ENCODE data around the gene STC2.

The STC2 gene

DNA sequence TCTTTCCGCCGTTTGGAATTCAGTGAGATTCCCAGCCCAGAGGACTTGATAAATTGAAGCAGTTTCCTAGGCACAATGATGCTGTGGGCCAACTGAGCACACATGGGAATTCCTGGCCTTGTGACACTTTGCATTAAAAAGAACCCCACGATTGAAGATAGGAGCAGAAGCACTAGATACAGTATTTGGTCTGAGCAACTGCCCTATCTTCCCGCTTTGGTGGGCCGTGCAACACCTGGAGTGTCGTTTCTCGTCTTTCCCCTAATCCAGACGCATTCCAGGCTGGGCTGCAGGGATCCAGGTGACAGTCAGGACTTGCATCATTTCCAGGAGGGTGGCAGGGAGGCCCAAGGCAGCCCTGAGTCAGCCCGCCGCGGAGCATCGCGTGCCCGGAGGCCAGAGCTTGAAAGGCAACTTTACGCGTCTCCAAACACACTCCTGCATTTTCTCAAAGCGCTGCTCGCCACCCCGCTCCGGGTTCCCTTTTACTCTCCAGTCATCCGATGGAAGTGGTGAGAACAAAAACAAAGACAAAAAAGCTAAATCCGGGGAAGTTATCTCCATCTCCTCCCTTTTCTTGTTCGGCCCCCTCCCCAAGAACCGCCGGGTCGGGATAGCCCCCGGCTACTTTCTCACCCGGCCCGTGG is 753 bp upstream of the STC2 start:
- peak; percentile 76 for DNase-seq (ENCODE audit: low spot score)

DNA sequence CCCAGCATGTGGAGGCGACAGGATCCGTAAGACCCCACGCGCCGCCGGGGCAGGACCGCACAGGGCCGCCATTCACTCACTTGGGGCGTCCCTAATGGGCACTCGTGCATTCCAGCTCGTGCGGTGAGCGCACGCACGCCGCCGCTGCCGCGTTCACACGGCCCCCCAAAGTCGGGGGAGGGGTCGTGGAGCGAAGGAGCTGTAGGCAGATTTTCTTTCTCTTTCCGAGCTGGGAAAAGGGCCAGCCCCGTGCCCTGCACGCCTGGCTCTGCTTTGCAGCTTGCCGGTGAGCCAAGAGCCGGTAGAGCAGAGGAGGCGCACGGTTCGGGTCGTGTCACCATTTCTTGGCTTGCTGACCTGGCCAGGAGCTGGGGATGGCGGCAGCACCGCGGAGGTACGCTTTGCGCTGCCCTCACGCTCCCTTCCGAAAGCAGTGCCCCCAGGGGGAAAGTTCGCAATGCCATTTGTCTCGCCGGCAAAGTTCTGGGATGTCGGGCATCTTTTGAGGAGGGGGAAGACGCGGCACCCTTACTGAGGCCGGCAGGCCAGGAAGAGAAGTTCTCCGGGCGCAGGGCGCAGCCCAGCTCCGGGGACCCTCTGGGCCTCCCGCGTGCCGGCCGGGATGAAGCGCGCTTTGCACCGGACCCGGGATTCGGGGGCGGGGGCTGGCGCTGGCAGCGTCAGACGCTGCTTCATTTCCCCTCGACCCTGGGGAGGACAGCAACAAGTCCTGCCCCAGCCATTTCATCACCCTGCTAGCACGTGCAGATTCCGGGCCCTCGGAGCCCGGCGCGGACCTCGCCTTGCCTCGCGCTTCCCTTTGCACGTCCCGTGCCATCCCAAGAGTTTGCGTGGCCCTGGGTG is 898 bp downstream of the STC2 start:
- peak; percentile 52 for DNase-seq (ENCODE audit: low spot score)

DNA sequence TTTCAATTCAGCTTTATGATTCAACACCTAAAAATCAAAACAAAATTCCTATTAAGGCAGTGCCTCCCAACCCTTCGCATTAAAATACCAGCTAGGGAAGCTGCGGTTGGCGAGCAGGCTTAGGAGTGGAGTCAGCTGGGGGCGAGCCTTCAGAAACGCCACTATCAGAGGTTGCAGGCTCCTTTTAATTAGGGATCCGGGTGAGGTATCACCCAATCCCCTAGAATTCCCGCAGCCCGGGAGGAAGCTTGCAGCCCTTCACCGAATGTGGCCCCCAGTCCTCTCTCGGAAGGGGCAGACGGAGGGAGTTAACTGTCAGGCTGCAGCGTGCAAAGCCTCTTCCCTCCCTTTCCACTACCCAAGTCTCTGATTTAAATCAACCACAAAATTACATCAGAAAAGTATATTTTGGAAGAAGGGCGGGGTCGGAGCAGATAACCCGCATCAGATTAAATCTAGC is 1.7 kb downstream of the STC2 start:
- DNase-seq (ENCODE audit: low spot score), result peak; percentile 80

DNA sequence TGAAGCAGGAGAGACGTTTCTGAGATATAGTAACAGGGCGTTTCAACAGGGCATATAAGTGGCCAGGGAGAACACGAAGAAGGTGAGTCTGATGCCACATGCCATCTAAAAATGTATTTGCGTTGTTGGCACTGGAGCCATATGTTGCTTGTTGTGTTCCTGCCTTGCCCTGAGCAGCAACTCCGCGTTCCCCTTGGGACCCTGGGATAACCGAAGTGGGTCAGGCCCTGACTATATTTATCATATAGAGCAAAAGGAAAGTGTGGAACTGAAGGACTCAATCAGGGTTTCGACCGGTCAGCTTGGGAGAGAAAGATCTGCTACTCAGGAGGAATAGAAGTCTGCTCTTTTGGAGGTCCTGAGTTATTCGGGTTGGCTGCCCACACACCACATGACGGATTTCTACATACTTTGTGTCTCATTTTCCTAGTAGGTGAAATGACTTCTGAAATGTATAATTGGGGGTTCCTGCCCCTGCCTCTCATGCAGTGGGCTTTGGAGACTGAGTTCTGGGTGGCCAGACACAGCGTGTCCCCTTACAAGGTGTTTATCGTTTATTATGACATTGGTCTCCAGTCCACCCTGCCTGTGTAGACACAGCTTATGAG is 3.0 kb downstream of the STC2 start:
- no peak for DNase-seq (ENCODE audit: low spot score)

DNA sequence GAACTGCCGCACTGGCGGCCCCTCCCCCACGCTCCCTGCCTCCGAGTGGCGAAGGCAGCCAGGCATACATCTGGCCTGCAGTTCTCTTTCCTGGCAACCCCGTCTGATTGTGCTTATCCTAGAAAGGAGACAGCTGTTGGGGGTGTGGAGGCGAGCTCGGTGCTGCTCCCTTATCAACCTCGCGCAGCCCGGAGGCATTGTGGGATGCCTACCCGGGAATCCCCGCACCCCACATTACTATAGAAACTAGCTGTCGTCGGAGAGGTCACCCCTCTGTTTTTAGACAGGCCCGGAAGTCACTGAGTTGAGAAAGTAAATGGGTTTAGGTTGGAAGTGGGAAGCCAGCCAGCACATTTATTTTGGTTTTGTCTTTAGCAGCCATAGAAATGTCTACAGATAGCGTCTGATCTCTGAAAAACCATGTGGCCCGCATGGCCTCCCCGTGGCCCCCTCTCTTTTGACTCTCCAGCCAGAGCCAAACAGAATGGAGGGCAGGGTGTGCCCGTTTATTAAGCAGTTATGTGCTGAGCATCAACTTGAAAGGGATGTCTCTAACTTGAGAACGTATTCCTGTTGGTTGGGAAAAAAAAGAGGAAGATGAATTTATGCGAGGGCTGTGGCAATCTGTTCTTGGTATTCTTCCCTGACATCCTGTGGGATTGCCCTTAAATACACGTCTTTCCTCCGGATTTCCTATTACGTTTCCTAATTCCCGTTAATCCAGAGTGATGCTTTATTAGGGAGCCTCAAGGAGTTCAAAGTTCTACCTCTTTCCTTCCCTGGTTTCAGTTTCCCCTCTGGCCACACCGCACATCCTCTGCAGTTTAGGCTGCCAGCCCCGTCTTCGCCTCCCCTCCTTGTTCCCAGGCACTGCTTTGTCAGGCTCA is 3.9 kb downstream of the STC2 start:
- peak; percentile 73 for DNase-seq (ENCODE audit: low spot score)

DNA sequence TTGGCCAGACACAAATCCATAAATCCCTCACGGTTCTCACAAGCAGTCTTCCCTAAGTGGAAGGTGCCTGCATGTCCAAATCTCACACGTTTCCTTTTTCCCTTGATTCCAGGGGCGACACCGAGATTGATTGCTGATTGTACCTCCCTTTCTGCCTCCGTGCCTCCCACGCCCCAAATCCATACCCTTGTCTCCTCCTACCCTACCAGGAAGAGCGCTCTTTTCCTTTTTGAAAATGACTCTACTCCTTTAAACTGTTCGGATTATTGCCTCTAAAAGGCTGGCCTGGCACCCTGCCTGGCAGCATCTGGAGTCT is 4.5 kb downstream of the STC2 start:
- DNase-seq (ENCODE audit: low spot score), result no peak

DNA sequence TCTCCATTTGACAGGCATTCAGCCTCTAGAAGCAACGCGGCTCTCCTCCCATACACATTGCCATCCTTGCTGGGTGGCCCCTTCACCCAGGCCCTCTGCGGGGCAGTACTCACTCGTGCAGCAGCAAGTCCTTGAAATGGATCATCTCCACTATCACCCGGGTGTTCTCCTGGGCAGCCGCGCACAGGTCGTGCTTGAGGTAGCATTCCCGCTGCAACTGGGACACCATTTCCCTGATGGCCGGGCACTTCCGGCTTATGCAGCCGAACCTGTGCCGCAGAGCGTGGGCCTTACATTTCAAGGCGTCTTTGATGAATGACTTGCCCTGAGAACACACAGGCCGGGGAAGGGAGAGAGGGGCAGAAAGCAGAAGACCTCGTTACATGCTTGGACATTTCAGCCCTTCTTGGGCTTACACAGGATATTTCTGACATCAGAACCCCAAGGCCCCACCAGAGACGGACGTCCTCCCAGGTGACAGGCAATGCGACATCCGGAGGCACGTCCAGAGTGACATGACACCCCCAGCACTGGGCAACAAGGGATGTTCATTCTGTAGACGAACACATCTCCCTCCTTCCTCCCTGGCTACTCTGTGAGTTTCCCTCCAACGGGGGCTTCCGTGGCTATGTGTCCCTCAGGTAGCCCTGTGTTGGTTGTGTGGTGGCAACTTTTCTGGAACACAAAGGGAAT is 5.0 kb downstream of the STC2 start:
- no peak for DNase-seq (ENCODE audit: low spot score)

DNA sequence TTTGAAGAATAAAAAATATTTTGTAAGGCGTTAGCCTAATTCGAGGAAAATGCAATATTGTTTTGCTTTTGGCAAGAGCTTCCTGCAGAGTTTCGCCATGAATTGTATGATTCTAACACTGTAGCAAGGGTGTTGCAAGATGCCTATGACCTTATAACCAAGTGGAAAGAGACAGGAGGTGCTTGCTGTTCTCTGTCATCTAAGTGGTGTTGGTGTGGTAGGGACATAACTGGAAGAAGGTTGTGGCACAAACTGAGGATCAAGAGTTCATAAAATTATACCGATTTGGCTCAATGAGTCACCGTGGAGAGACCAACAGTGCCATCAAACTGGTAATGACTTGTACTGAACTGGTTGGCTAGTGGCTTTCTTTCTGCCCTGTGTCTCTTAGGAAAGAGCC is 6.3 kb downstream of the STC2 start:
- DNase-seq (ENCODE audit: low spot score), result peak; percentile 39

DNA sequence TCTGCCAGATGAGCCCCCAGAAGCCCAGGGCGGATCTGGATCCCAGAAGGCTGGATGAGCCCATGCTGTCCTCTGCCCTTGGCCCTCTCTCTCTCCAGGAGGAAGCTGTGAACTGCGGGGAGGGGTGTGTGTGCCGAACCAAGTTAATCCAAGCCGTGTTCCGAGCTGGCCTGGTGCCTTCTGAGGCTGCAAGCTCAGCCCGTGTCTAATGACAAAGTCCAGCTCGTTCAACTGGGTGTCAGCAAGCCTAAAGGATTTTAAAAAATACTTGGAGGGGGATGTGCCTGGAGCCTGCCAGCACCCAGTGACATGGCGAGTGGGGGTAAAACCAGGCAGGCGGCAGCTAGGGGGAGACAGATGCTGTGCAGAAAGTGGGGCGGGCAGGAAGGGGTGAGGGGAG is 8.0 kb downstream of the STC2 start:
- DNase-seq (ENCODE audit: low spot score), result no peak

DNA sequence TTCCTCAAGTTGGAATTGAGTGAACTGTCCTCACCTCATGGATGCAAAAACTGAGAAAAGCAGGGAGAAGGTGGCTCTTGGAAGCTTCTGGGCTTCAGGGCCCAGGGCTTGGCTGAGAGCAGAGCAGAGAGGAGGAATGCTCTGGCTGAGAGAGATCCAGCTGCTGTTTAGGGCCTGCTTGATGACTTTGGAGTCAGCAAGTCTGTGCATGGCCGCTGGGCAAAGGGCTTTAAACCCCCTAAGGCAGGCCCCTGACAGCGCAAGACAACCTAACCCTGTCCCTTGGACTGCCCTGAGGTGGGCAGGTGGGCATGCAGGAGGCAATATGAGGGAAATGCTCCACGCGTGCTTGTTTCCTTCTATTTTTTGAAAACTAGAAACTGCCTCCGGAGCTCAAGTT is 8.6 kb downstream of the STC2 start:
- no peak for DNase-seq (ENCODE audit: low spot score)

DNA sequence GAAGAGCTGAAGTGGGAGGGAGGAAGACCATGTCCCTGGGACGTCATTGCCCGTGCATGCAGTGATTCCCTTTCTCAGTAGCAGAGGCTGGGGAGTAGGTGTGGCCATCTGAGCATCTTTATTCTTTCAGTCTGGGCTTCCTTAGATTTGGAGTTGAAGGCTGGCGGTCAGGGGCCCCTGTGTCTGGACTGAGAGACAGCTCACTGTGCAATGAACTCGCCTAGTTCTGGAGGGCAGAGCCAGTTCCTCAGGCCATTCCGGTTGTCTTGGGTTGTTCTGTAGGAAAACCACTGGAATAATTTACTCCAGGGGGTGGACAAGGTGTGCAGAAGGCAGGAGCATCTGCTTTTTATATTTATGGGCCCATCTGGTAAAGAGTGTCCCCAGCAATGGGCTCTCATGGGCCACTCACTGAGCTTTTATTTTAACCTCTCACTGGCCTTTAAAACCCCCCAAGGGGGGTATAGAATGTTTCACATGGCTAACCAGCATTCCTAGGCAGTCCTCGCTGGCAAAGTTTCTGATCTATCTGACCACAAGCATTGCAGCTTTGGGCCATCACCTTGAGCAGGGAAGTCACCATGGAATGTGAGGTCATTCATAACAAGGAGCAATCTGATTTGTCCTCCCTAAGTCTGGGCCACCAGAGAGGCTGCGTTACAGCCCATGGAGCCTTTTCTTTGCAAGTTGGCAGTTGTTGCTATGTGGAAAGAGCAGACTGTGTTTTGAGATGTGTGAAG is 9.2 kb downstream of the STC2 start:
- no peak for DNase-seq (ENCODE audit: low spot score)

DNA sequence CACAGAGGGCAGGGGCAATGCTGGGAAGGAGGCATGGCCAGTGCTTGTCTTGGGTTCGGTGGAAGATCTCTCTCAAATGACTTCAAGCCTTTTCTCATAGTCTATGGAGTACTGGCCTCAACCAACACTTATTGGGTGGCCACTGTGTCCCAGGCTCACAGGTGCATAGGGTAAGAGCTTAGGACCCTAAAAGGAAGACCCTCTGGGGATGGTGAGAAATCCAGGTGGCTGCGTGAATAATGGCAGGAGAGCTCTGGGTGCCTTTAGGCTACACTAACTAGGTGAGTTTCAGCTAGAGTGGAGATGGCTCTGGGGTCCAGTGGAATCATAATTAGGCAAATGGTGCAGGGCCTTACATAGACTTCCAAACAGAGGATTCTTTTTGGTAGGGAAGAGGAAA is 9.9 kb downstream of the STC2 start:
- no peak for DNase-seq (ENCODE audit: low spot score)

DNA sequence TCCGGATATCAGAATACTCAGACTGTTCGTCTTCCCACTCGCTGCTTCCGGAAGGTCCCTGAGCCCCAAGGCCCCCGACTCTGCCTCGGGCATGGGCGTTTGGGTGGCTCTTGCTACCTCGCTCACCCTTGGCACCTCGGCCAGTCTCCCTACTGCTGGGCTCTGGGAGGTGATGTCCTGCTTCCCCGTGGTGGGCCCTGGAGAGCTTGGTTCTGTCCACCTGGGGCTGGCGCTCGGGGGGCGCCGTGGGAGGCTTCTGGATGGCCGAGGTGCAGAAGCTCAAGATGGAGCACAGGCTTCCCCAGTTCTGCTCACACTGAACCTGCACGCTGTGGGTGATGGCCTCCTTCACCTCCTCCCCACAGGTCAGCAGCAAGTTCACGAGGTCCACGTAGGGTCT is 10.4 kb downstream of the STC2 start:
- DNase-seq (ENCODE audit: low spot score), result no peak

DNA sequence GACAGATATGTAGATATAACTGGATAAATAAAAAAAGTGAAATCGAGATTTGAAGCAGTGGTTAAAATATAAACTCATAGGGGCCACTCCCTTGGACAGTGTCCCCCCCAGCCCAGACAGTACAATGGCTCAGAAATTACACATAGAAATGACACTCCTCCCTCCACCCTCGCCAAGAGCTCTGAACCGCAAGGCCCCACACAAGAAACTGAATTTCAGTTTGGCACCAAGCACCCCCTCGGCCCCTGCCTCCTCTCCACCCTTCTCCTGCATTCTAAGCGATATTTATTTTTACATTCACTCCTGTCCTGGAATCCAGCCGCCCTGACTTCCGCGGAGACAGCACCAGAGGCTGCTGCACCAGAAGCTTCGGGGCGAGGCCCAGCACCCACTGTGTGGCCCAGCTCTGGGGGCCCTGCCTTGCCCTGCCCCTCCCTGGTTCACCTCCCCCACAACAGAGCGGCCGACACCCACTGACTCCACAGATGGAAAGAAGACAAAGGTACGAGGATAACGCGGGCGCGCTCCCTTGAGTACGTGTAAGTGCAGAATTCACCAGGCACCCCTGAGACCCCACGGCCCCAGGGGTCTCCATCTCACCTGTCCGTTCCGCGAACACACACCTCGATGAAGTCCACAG is 11.0 kb downstream of the STC2 start:
- DNase-seq (ENCODE audit: low spot score), result no peak

DNA sequence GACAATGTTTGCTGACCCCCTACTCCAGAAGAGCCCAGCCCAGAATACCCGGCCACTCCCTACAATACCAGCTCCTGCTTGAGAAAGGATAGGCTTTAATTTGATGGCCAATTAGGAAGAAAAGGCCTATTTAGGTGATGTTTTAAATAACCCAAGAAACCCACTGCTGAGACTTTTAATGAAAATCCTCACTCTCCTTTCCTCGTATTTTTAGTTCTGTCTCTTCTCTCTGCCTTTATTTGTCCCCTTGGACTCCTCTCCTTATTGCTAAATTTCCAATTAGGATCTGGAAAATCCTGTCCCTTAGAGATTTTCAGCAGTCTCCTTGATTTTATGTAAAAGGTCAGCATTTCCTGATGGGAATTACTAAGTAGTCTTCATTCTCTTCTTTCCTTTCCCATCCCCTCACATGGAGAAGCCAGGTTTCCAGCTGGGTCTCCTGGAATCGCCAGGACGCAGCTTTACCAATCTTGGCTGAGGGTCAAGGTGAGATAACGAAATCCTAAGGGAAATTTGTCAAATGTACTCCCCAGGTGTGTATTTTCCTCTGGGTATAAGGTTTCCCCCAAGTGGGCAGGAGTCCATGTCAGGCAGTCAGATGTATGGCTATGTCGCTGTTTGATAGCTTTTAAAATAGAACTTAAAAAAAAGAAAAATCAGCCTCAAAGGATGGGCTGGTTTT is 11.7 kb downstream of the STC2 start:
- DNase-seq (ENCODE audit: low spot score), result no peak

DNA sequence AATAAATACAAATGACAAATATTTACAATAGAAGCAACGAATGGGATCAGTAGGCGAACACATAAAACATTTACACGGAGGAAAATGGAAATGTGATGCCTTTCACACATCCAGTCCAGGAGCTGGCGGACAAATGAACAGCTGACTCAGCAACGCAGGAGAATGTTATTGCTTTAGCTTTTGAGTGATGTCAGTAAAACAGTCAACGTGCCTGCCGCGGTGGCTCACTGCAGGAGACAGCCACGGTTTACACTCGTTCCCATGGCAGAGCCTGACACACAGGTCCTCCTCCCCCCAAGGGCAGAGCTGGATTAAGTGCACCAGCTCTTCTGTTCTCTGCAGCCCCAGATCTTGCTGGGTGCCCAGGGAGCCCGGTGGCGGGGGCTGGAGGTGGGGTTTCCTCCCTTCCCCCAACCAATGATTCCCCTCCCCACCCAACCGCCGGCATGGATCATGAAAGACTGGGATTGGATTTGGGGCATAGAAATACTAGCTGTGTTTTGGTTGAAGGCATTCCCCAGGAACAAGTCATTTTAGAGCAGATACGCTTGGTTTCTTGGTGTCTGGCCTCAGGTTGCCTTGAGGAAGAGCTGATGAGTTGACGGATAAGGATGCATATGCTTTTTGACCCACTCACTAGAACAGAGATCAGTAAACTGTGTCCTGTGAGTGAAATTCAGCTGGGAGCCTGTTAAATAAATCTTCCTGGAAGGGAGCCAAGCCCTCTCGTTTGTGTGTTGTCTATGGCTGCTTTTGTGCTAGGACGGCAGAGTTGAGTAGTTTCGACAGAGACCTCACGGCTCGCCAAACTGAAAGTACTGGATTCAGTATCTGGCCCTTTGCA is 12.5 kb downstream of the STC2 start:
- no peak for DNase-seq (ENCODE audit: low spot score)

DNA sequence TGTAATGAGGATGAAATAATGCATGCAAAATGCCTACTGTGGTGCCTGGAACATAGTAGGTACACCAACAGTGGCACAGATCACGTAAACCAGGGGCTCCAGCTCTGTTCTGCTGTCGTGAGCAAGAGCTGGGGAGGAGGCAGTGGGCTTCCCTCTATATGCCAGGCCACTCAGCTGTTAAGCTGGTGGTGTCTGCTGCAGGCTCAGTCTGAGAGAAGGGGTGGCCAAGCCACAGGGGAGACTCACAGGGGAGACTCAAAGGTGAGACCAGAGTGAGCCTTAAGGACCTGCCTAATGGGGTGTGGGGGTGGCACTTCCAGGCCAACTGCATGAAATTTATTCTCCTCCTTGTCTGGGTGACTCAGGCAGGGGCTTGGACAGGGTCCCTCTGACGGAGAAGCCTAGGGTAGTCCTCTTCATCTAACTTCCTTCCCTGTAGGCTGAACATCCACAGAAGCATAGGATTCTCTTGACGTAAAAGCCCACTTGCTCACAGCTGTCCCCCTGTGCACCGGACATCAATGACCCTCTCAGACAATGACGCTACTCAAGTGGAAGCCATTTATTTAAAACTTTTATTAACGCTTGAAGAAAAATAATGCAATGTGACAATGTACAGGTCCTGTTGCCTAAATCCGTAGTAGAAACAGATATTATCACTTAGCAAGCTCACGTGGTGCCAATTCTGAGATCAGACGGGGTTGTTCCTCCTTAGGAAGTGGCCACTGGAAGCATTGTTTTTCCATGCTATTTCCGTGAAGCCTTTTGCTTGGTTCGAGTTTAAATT is 13.9 kb downstream of the STC2 start:
- DNase-seq (ENCODE audit: low spot score), result no peak

DNA sequence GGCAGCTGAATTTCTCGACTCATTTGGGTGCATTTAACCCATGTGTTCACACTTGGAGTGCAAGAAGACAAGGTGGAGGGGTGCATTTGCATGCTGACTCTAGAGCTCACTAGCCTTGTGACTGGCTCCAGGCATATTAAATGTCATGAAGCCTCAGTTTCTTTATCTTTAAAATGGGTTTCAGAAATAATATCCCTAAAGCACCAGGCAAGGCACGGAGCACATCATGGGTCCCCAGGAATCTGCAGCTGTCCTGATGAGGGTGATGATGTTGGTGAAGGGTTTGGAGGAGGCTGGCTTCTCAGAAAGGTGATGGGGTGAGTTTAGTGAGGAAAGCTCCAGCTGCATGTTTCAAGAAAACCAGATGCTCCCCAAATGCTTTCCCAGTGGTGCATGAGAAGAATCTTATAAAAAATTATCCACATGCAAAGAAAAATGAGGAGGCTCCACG is 14.8 kb downstream of the STC2 start:
- no peak for DNase-seq (ENCODE audit: low spot score)
